GM10266 (cell line): ENCODE results near the gene PRRX2.

ENCODE experiments used
- DNase-seq: peaks from one replicate; pipeline ENCODE4 v3.0.0; 2012; ENCODE audit errors: extremely low spot score
- CTCF ChIP-seq: IDR thresholded peaks from 2 replicates; pipeline ENCODE4 v1.5.1; 2012; ENCODE audit warnings: mild to moderate bottlenecking, low read depth; ENCODE audit not compliant: control insufficient read depth, insufficient read depth; ENCODE audit errors: missing control alignments

The PRRX2 gene

GRCh38 chr9:129637102-129637501 is 28.3 kb upstream of the PRRX2 start:
- DNase-seq = no peak
- TF ChIP-seq CTCF = no peak

GRCh38 chr9:129637673-129638439 is 27.6 kb upstream of the PRRX2 start:
- DNase-seq = no peak
- no peak for TF ChIP-seq CTCF

- no peak for DNase-seq
Observed at GRCh38 chr9:129639034-129639630, 26.3 kb upstream of the PRRX2 start.

GRCh38 chr9:129639756-129640085 is 25.7 kb upstream of the PRRX2 start:
- TF ChIP-seq CTCF = no peak
- DNase-seq = no peak

More at GRCh38 chr9:129639034-129639630, 26.3 kb upstream of the PRRX2 start:
- no peak for TF ChIP-seq CTCF

- TF ChIP-seq CTCF = no peak
- no peak for DNase-seq
Observed at GRCh38 chr9:129640086-129640870, 25.2 kb upstream of the PRRX2 start.

- TF ChIP-seq CTCF = no peak
- peak; percentile 40 for DNase-seq
Observed at GRCh38 chr9:129640871-129641749, 24.3 kb upstream of the PRRX2 start.
